A673 (cell line): ENCODE measurements around the gene CFL1.

Experiments
- EZH2 ChIP-seq: fragments of 200-600 bp; sonication (generic); IDR thresholded peaks from 2 replicates; pipeline ENCODE4 v1.6.1; 2017; ENCODE audit warnings: borderline replicate concordance, low read depth, mild to moderate bottlenecking, mixed read lengths, antibody characterized with exemption, low read length; ENCODE audit not compliant: poor library complexity, severe bottlenecking
- TF ChIP-seq, protein P1 (sequence below): fragments of 300-800, 200-600 bp; sonication (generic); conservative IDR thresholded peaks from 2 replicates; pipeline ENCODE4 v1.5.1; 2017; ENCODE audit warnings: low read depth, mild to moderate bottlenecking, antibody characterized with exemption, low read length, moderate library complexity, mixed read lengths

- TF ChIP-seq, protein P1, sequence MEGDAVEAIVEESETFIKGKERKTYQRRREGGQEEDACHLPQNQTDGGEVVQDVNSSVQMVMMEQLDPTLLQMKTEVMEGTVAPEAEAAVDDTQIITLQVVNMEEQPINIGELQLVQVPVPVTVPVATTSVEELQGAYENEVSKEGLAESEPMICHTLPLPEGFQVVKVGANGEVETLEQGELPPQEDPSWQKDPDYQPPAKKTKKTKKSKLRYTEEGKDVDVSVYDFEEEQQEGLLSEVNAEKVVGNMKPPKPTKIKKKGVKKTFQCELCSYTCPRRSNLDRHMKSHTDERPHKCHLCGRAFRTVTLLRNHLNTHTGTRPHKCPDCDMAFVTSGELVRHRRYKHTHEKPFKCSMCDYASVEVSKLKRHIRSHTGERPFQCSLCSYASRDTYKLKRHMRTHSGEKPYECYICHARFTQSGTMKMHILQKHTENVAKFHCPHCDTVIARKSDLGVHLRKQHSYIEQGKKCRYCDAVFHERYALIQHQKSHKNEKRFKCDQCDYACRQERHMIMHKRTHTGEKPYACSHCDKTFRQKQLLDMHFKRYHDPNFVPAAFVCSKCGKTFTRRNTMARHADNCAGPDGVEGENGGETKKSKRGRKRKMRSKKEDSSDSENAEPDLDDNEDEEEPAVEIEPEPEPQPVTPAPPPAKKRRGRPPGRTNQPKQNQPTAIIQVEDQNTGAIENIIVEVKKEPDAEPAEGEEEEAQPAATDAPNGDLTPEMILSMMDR, result no peak
- no peak for TF ChIP-seq EZH2
These were observed 42.9 kb downstream of the CFL1 start for GRCh38 chr11:65814986-65815565.
